ENCODE results near the gene AHCYL1. TPM values are rescaled to one million over a fixed set of nuclear protein-coding genes. Genes with fewer than 3 reads are reported as not detected.
"Not testable (repeated sequence)": the region's sequence is repeated elsewhere in the genome, so short reads cannot be mapped to it uniquely, and the experiment has no call there.

The AHCYL1 gene
- total and polyA plus RNA-seq, 2 donors (not counting 3 experiments of a cell fraction or from before 2014, with no cell fraction given), result 49.2 to 74.2 TPM

GRCh38 chr1:109950509-109950908, 34.1 kb upstream of the AHCYL1 start:
- H2AFZ ChIP-seq (ENCODE audit: low read depth, low read length), result no peak overlapping the region
- TF ChIP-seq POLR2A (IDR thresholded peaks at IDR 0.05; ENCODE audit: low read depth, low read length), result no peak
- no peak for TF ChIP-seq MYC (IDR thresholded peaks at IDR 0.05; ENCODE audit: low read depth, low read length)
- no peak for TF ChIP-seq JUN (IDR thresholded peaks at IDR 0.05; ENCODE audit: borderline replicate concordance, insufficient read depth, insufficient read length, low read depth)
- TF ChIP-seq EZH2 (IDR thresholded peaks at IDR 0.05; ENCODE audit: borderline replicate concordance, low read depth, low read length, severe bottlenecking), result no peak
- TF ChIP-seq GATA2 (IDR thresholded peaks at IDR 0.05; ENCODE audit: insufficient read depth, insufficient read length, low read depth, low read length), result no peak
- TF ChIP-seq MAX (IDR thresholded peaks at IDR 0.05; ENCODE audit: insufficient read depth, insufficient read length), result no peak
- no peak for TF ChIP-seq POLR2AphosphoS5 (IDR thresholded peaks at IDR 0.05; ENCODE audit: insufficient read depth, low read depth, low read length)
- TF ChIP-seq CTCF (IDR thresholded peaks at IDR 0.05; ENCODE audit: extremely low read depth in 1 of 2, insufficient read depth in 1 of 2, low read depth in 1 of 2, low read length in 2 of 2), result no peak
- no peak for TF ChIP-seq FOS (IDR thresholded peaks at IDR 0.05; ENCODE audit: borderline replicate concordance, insufficient read depth, low read length)
- no peaks in the 10 kb centered on the region for H3K79me2 ChIP-seq (ENCODE audit: control insufficient read depth, insufficient read depth, low read length)
- H3K4me3 ChIP-seq (replicated peaks in 1 of 3; ENCODE audit: insufficient read depth in 1 of 3, low read depth in 1 of 3, low read length in 3 of 3), result no peak overlapping the region
- H3K9me1 ChIP-seq (replicated peaks; ENCODE audit: control insufficient read depth, extremely low read depth, insufficient read depth, low read length), result no peaks in the 10 kb centered on the region
- H3K9me3 ChIP-seq (replicated peaks; ENCODE audit: control insufficient read depth, insufficient read depth, low read length), result no peaks in the 10 kb centered on the region
- H3K27ac ChIP-seq (ENCODE audit: insufficient read depth, low read depth, low read length), result no peak overlapping the region
- H3K9ac ChIP-seq (replicated peaks; ENCODE audit: extremely low read depth, insufficient read depth, low read length), result no peak overlapping the region
- no TSS peak for BruUV-seq (replicated peaks)
- H4K20me1 ChIP-seq (replicated peaks; ENCODE audit: control insufficient read depth, extremely low read depth, insufficient read depth, low read length), result no peaks in the 10 kb centered on the region
- ChIA-PET POLR2A (no interaction called here), CTCF (interaction anchor here (1.2 kb wide), 1 partner anchor 160 kb away, joined by 3 read pairs; no protein-coding TSS in a partner anchor)
- dilution Hi-C loops (cut with MboI; ENCODE audit: extremely low pct_ligation_motif_present, low sequenced_read_pairs) (no loop called here), intact Hi-C loops (cut with micrococcal nuclease) (no loop called here)
- peaks cover 0 to 2% of the 10 kb centered on the region in 2 experiments for H3K27me3 ChIP-seq (ENCODE audit: control insufficient read depth in 2 of 2, insufficient read depth in 2 of 2, low read length in 2 of 2)
- peaks cover 9% of the 10 kb centered on the region for H3K4me1 ChIP-seq (ENCODE audit: control insufficient read depth, extremely low read depth, insufficient read depth, low read length)
- no peak for FAIRE-seq
- DNase-seq (ENCODE audit: low read depth, low spot score), result no peak
- H3K4me2 ChIP-seq (ENCODE audit: insufficient read depth, low read length), result no peak overlapping the region
- H3K36me3 ChIP-seq (ENCODE audit: control insufficient read depth in 2 of 2, extremely low read depth in 1 of 2, insufficient read depth in 2 of 2, low read length in 2 of 2), result no peaks in the 10 kb centered on the region

GRCh38 chr1:109951501-109951900, 33.1 kb upstream of the AHCYL1 start:
- BruUV-seq (replicated peaks); FAIRE-seq; H3K4me3 ChIP-seq (replicated peaks in 1 of 3; ENCODE audit: insufficient read depth in 1 of 3, low read depth in 1 of 3, low read length in 3 of 3); H3K36me3 ChIP-seq (ENCODE audit: control insufficient read depth in 2 of 2, extremely low read depth in 1 of 2, insufficient read depth in 2 of 2, low read length in 2 of 2); H3K4me2 ChIP-seq (ENCODE audit: insufficient read depth, low read length); H3K27ac ChIP-seq (ENCODE audit: insufficient read depth, low read depth, low read length); H3K79me2 ChIP-seq (ENCODE audit: control insufficient read depth, insufficient read depth, low read length); H3K9me1 ChIP-seq (replicated peaks; ENCODE audit: control insufficient read depth, extremely low read depth, insufficient read depth, low read length); H3K9me3 ChIP-seq (replicated peaks; ENCODE audit: control insufficient read depth, insufficient read depth, low read length); H4K20me1 ChIP-seq (replicated peaks; ENCODE audit: control insufficient read depth, extremely low read depth, insufficient read depth, low read length); H3K9ac ChIP-seq (replicated peaks; ENCODE audit: extremely low read depth, insufficient read depth, low read length); dilution Hi-C loops (cut with MboI; ENCODE audit: extremely low pct_ligation_motif_present, low sequenced_read_pairs); H2AFZ ChIP-seq (ENCODE audit: low read depth, low read length); DNase-seq (ENCODE audit: low read depth, low spot score); POLR2A ChIA-PET; H3K4me1 ChIP-seq (ENCODE audit: control insufficient read depth, extremely low read depth, insufficient read depth, low read length); H3K27me3 ChIP-seq (ENCODE audit: control insufficient read depth in 2 of 2, insufficient read depth in 2 of 2, low read length in 2 of 2); intact Hi-C loops (cut with micrococcal nuclease): not testable (repeated sequence)
- CTCF ChIA-PET, result interaction anchor here (0.9 to 1.0 kb wide), 2 partner anchors 8 to 28 kb away, joined by 3 to 4 read pairs; no protein-coding TSS in a partner anchor
